AG04450 (cell line): Measurements from ENCODE around the gene SLC12A2. TPM values are rescaled to one million over a fixed set of nuclear protein-coding genes. Genes with fewer than 3 reads are reported as not detected.

Experiments used
- CTCF ChIA-PET: fragments of 300-600, 350-600 bp; formaldehyde crosslinking; extraction: SDS; loops from one replicate; lab custom pipeline; 2022; ENCODE audit warnings: antibody characterized with exemption, inconsistent platforms; lab: Charles Lee
- POLR2A ChIA-PET: fragments of 350-600 bp; formaldehyde crosslinking; extraction: SDS; loops from one replicate; lab custom pipeline; 2021; ENCODE audit warnings: antibody characterized with exemption, inconsistent platforms; lab: Yijun Ruan, JAX
- DNase-seq: peaks from one replicate; pipeline ENCODE4 v3.0.0-alpha.2; 2011; ENCODE audit warnings: low read depth, low spot score
- H3K27ac ChIP-seq: one replicate; pipeline ENCODE4 v1.5.1; 2012; ENCODE audit warnings: low read depth, low read length, control low read depth
- H3K27me3 ChIP-seq: one replicate; pipeline ENCODE4 v1.6.0; 2012; ENCODE audit warnings: low read length; ENCODE audit not compliant: control insufficient read depth, insufficient read depth
- H3K4me3 ChIP-seq: 2 replicates; pipeline ENCODE4 v1.5.1; 2011; ENCODE audit warnings: mild to moderate bottlenecking, low read depth, low read length, control low read depth
- H3K9me3 ChIP-seq: 2 replicates; pipeline ENCODE4 v1.5.1; 2012; ENCODE audit warnings: low read length; ENCODE audit not compliant: control insufficient read depth, insufficient read depth
- polyA plus RNA-seq: library from polyadenylated mRNA; depleted of rRNA; stranded (reverse); fragments of >200 nt; gene quantifications from 2 replicates; pipeline ENCODE4 v1.2.3, GENCODE V29; 2011
- TF ChIP-seq, protein P1 (sequence below): IDR thresholded peaks from 2 replicates; pipeline ENCODE4 v1.5.1; 2011; ENCODE audit warnings: low read depth, low read length, control low read depth, inconsistent platforms

SLC12A2 gene
- polyA plus RNA-seq, 1 experiment: 10.5 TPM

GRCh38 chr5:128237000-128237399 lies 153.4 kb downstream of the SLC12A2 start:
- H3K9me3 ChIP-seq: no peaks in the 10 kb centered on the region
- ChIA-PET CTCF (no interaction called here), POLR2A (no interaction called here)
- H3K27me3 ChIP-seq: no peaks in the 10 kb centered on the region
- H3K27ac ChIP-seq: no peak overlapping the region
- TF ChIP-seq, protein P1, sequence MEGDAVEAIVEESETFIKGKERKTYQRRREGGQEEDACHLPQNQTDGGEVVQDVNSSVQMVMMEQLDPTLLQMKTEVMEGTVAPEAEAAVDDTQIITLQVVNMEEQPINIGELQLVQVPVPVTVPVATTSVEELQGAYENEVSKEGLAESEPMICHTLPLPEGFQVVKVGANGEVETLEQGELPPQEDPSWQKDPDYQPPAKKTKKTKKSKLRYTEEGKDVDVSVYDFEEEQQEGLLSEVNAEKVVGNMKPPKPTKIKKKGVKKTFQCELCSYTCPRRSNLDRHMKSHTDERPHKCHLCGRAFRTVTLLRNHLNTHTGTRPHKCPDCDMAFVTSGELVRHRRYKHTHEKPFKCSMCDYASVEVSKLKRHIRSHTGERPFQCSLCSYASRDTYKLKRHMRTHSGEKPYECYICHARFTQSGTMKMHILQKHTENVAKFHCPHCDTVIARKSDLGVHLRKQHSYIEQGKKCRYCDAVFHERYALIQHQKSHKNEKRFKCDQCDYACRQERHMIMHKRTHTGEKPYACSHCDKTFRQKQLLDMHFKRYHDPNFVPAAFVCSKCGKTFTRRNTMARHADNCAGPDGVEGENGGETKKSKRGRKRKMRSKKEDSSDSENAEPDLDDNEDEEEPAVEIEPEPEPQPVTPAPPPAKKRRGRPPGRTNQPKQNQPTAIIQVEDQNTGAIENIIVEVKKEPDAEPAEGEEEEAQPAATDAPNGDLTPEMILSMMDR: no peak
- no peak for DNase-seq
- H3K4me3 ChIP-seq: no peak overlapping the region

DNA sequence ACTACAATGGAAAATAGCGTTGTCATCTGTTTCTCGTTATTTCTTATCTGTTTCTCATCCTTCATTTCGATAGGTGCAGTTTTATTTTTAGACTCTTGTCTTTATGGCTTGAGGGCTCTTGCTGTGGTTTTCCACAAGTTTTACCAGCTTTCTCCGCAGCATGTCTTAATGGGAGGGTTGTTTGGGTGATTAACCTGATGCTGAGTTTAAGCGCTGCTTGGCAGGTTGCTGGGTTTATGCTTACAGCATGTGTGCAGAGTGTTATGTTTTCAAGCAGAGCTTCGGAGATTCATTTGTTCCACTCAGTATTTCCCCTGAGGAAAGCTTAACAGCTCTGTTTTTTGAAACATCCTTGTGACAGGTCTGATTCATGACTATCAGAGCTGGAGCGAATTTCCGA lies 154.0 kb downstream of the SLC12A2 start:
- POLR2A ChIA-PET: no interaction called here
- Histone ChIP-seq H3K27me3 (no peaks in the 10 kb centered on the region), H3K9me3 (no peaks in the 10 kb centered on the region), H3K27ac (no peak overlapping the region), H3K4me3 (no peak overlapping the region)
- DNase-seq: no peak
- TF ChIP-seq, protein P1: no peak
- CTCF ChIA-PET: no interaction called here
